A549 (cell line): Measurements from ENCODE around the gene DST.

Experiments
- CEBPB ChIP-seq, 2 experiments: fragments of >200 bp in 1 of 2; sonication (Bioruptor Twin) in 1 of 2; formaldehyde crosslinking in 1 of 2; IDR thresholded peaks; 2 replicates each; pipeline ENCODE4 v1.6.1; 2012 to 2016
- CHD2 ChIP-seq: fragments of 150-350 bp; IDR thresholded peaks from 2 replicates; pipeline ENCODE4 v1.6.1; 2014; ENCODE audit warnings: low read length; ENCODE audit not compliant: partially characterized antibody
- EHMT2 ChIP-seq: fragments of 200-600 bp; sonication (generic); IDR thresholded peaks from 2 replicates; pipeline ENCODE4 v1.6.1; 2016; ENCODE audit warnings: antibody characterized with exemption, low read depth, mild to moderate bottlenecking, moderate library complexity
- ESRRA ChIP-seq: fragments of 150-350 bp; IDR thresholded peaks from 2 replicates; pipeline ENCODE4 v1.6.1; 2014; ENCODE audit warnings: mild to moderate bottlenecking, low read length, borderline replicate concordance
- KDM5A ChIP-seq: fragments of 200-600 bp; sonication (generic); IDR thresholded peaks from 2 replicates; pipeline ENCODE4 v1.6.1; 2016; ENCODE audit warnings: antibody characterized with exemption, mild to moderate bottlenecking
- MAZ ChIP-seq: fragments of 150-350 bp; IDR thresholded peaks from 2 replicates; pipeline ENCODE4 v1.6.1; 2014; ENCODE audit warnings: antibody characterized with exemption, low read depth, low read length, borderline replicate concordance
- NFE2L2 ChIP-seq: fragments of 150-350 bp; conservative IDR thresholded peaks from 2 replicates; pipeline ENCODE4 v1.6.1; 2014; ENCODE audit warnings: low read length
- PHF8 ChIP-seq: fragments of 200-600 bp; sonication (generic); IDR thresholded peaks from 2 replicates; pipeline ENCODE4 v1.6.1; 2016; ENCODE audit warnings: low read depth, mild to moderate bottlenecking, antibody characterized with exemption, moderate library complexity, borderline replicate concordance
- POLR2A ChIP-seq: IDR thresholded peaks from 2 replicates; pipeline ENCODE4 v1.6.1; 2012; ENCODE audit warnings: mild to moderate bottlenecking, low read length
- REST ChIP-seq: fragments of 200-600 bp; sonication (generic); IDR thresholded peaks from 2 replicates; pipeline ENCODE4 v1.6.1; 2016; ENCODE audit warnings: antibody characterized with exemption, mild to moderate bottlenecking, moderate library complexity
- RFX5 ChIP-seq: fragments of 450-650 bp; IDR thresholded peaks from 2 replicates; pipeline ENCODE4 v1.7.1; 2014; ENCODE audit warnings: antibody characterized with exemption, mild to moderate bottlenecking, moderate library complexity
- SMC3 ChIP-seq: fragments of >200 bp; sonication (Bioruptor Twin); formaldehyde crosslinking; IDR thresholded peaks from 3 replicates; pipeline ENCODE4 v1.6.1; 2018; ENCODE audit warnings: inconsistent platforms
- TF ChIP-seq, protein P1 (sequence below): fragments of >200 bp; sonication (Bioruptor Twin); formaldehyde crosslinking; IDR thresholded peaks from 3 replicates; pipeline ENCODE4 v1.5.1; 2016
- TF ChIP-seq, protein P2 (sequence below): IDR thresholded peaks from 2 replicates; pipeline ENCODE4 v1.6.1; 2012

GRCh38 chr6:56685102-56685733 is 42.5 kb upstream of the DST start:
- TF ChIP-seq EHMT2 (no peak), CEBPB (IDR thresholded peaks at IDR 0.05) (no peak), POLR2A (no peak), NFE2L2 (no peak), ESRRA (no peak), MAZ (no peak), PHF8 (no peak), KDM5A (no peak), CHD2 (no peak), SMC3 (no peak), REST (no peak), RFX5 (no peak)
- TF ChIP-seq, protein P1, sequence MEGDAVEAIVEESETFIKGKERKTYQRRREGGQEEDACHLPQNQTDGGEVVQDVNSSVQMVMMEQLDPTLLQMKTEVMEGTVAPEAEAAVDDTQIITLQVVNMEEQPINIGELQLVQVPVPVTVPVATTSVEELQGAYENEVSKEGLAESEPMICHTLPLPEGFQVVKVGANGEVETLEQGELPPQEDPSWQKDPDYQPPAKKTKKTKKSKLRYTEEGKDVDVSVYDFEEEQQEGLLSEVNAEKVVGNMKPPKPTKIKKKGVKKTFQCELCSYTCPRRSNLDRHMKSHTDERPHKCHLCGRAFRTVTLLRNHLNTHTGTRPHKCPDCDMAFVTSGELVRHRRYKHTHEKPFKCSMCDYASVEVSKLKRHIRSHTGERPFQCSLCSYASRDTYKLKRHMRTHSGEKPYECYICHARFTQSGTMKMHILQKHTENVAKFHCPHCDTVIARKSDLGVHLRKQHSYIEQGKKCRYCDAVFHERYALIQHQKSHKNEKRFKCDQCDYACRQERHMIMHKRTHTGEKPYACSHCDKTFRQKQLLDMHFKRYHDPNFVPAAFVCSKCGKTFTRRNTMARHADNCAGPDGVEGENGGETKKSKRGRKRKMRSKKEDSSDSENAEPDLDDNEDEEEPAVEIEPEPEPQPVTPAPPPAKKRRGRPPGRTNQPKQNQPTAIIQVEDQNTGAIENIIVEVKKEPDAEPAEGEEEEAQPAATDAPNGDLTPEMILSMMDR = no peak
- TF ChIP-seq, protein P2, sequence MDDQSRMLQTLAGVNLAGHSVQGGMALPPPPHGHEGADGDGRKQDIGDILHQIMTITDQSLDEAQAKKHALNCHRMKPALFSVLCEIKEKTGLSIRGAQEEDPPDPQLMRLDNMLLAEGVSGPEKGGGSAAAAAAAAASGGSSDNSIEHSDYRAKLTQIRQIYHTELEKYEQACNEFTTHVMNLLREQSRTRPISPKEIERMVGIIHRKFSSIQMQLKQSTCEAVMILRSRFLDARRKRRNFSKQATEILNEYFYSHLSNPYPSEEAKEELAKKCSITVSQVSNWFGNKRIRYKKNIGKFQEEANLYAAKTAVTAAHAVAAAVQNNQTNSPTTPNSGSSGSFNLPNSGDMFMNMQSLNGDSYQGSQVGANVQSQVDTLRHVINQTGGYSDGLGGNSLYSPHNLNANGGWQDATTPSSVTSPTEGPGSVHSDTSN = no peak
